Germinal center (tissue), 1 donor: Measurements from ENCODE around the gene FOXO3.

Experiments
- DNase-seq: peaks from one replicate; pipeline ENCODE4 v3.0.0; 2012; ENCODE audit warnings: mixed read lengths, low spot score

The FOXO3 gene

GRCh38 chr6:108685970-108686369 is 125.3 kb downstream of the FOXO3 start:
- DNase-seq, result no peak

GRCh38 chr6:108686896-108687295 is 126.2 kb downstream of the FOXO3 start:
- DNase-seq, result no peak

- DNase-seq, result no peak
These were observed 127.2 kb downstream of the FOXO3 start for GRCh38 chr6:108687921-108688320.

DNA sequence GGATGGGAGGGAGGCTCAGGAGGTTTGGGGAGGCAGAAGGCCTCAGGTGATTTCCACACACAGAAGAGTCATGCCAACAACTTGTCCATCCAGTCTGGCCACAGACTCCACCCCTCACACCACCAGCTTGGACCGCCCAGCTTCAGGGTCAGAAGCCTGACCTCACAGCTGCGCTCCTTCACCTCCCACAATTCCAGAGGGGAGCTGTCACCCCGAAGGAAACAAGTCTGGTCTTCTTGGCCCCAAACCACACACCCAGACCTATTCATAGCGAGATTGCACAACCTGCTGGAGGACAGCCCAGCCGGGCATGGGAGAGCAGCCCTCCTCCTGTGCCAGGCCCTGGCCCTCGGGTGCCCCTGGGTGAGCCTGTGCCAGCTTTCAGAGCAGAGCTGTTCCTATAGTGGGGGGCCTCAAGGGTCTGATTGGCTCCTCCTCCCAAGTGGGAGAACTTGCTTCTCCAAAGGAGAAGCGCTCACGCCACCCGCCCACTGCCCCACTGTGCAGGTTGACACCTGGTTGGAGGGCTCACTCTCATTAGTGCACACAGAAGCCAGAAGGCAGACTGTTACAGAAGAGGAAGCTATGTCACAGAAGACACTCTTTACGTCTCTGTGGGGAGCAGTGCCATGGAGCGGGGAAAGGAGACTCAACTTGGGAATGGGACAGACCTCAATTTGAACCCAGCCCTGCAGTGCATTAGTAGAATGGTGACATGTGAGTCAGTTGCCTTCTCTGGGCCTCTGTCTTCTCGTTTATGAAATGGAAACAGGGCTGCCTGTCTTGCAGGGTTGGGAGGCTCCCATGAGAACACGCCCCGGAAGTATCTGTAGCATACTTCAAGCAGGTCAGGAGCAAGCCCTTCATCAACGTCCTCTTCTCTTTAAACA is 128.8 kb downstream of the FOXO3 start:
- no peak for DNase-seq

GRCh38 chr6:108690326-108691049 is 129.8 kb downstream of the FOXO3 start:
- no peak for DNase-seq

DNA sequence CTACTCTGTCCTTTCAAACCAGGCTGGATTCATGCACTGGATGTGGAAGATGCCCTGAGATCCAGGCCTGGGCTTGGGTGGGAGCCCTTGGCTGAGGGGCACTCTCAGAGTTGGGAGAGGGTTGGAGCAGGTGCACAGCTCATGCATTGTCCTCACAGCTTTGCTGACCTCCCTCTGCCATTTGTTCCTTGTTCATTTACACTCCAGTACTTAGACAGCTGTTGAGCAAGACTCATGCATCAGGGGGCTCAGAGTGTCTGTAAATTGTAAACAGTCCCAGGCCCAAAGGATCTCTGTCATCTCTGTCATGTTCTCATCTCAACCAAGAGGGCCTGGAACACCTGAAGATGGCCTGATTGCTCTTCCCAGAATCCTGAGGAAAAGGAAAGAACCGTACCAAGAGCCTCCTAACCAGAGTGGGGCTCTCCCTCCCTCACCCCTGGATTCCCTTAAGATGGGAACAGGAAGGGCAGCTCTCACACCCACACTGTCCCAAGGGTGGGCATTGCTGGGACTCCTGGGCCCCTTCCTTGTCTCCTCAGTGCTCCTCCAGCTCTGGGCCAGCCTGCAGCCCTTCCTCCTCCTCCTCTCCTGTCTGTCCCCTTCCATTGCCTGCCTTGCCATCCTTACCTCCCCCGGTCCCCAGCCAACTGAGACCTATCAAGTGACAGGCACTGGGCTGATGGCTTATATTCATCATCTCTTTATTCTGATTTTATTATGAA is 132.9 kb downstream of the FOXO3 start:
- no peak for DNase-seq

DNA sequence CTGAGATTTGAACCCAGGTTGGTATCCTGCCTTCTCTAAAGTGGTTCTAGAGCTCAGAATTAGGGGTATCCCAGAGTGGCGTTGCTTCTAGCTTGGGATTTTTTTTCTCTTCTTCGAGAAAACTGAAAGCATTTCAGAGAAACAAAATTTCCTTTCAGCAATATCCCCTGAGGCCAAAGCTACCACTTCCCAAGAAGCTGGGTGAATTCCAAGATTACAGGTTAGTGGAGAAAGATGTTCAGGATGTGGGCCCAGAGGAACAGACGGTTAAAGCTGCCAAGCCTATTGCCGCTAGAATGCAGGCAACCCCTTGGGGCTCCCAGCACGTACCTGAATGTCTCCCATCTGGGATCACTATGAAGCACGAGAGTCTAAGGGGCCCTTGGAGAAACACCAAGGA is 134.1 kb downstream of the FOXO3 start:
- no peak for DNase-seq

- no peak for DNase-seq
These were observed 136.9 kb downstream of the FOXO3 start for GRCh38 chr6:108697561-108698161.

DNA sequence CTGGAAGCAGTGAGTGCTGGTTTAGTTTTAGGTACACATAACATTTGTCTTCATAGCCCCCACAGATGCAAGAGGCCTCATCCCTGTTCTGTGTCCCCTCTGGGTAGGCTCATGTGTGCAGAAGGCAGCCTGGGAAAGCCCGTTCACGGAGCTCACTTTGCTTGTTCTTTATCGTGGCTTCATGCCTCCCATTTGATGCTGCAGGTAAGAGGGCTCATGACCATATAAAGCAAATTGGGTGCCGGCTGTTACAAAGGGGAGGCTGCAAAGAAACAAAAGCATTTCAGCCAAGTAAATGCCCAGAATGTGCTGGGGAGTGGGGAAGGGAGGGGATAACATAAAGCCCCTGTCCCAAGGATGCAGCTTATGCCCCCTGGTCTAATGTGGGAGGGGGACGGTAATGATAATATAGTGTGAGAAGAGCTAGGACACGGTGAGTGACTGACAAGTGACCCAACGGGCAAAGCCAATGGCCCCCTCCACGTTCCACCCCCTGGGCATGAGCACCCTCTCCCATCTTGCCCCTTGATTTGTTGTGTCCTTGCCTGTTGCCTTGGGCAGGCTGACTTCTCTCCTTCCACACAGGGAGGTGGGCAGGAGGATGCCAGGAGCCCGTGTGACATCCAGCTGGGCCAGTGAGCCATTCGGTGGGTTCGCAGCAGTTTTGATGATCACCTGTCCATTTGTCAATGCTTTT is 138.0 kb downstream of the FOXO3 start:
- DNase-seq, result no peak

- no peak for DNase-seq
These were observed 138.7 kb downstream of the FOXO3 start for GRCh38 chr6:108699290-108700041.

GRCh38 chr6:108702106-108702851 is 141.6 kb downstream of the FOXO3 start:
- DNase-seq, result no peak

DNA sequence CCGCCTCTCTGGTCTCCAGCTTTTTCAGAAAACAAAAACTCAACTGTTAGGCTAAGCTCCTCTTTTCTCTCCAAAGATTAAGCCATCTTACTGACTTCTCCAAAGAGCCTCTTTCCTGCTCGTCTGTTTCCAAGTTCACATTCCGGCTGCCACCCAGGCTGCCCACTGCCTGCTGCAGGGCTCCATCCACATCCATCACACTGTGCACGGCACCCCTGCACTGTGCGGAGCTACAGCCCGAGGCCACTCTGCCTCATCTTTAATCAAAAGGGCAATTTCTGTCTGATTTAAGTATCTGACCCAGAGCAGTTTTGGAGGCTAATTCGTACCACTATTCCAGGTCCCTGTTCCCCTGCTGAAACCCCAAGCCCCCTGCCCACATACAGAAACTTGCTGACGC is 145.9 kb downstream of the FOXO3 start:
- DNase-seq, result no peak

DNA sequence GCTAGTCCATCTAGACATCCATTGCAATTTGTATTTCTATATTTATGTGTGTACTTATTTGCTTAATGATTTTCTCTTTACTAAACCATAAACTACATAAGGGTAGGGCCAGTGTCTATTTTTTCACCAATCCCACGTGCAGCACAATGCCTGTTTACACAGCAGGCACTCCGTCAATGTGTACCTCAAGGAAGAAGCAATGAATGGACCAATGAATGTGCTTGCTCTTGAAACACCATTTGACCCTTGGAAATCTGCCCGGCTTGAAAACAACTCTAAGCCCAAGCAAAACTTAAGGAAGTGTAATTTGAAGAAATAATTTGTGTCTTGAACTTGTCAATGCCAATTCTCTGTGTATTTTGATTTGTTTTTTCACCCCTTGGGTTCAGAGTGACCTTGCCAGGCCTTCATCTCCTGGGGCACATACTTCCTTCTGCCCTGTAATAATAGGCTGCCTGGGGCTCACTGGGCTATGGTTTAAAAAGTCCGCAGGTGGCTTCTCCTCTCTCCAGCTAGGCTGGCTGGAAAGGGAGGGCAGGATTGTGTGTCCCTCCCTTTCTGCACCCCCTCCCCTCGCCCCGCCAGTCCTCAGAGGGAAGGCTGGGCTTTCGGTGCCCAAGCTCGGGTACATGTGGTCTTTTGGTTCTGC is 146.7 kb downstream of the FOXO3 start:
- no peak for DNase-seq

DNA sequence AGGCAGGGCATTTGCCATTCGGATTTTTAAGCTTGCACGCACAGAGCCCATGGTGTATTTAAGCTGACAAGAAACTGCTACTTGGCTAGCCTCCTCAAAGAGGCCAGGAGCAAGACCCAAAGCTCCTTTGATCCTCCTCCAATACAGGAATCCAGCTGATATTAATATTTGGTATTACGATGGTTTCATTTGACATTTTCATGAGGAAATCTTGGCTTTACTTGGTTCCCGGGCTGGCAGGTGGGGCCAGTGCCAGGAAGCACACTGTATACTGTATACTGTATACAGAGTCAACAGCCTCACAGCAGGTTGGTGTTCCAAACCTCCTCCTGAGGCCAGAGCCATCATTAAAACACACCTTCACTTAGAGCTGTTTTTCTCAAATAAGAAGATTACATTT is 149.3 kb downstream of the FOXO3 start:
- no peak for DNase-seq

GRCh38 chr6:108710551-108710950 is 149.8 kb downstream of the FOXO3 start:
- no peak for DNase-seq

- DNase-seq, result no peak
These were observed 150.4 kb downstream of the FOXO3 start for GRCh38 chr6:108711071-108711470.

GRCh38 chr6:108711826-108712225 is 151.1 kb downstream of the FOXO3 start:
- no peak for DNase-seq

GRCh38 chr6:108712946-108713345 is 152.2 kb downstream of the FOXO3 start:
- no peak for DNase-seq

- no peak for DNase-seq
These were observed 153.5 kb downstream of the FOXO3 start for GRCh38 chr6:108714101-108714765.
